Fibroblast of pulmonary artery (primary cell): ENCODE results near the gene ATP9A.

ENCODE experiments used
- DNase-seq: peaks from one replicate; pipeline ENCODE4 v3.0.0-alpha.2; 2010; ENCODE audit warnings: low read depth
- H3K4me3 ChIP-seq: replicated peaks from 2 replicates; pipeline ENCODE4 v1.5.1; 2011; ENCODE audit warnings: low read depth, mild to moderate bottlenecking, control low read depth, low read length, moderate library complexity
- CTCF ChIP-seq: IDR thresholded peaks from 2 replicates; pipeline ENCODE4 v1.5.1; 2011; ENCODE audit warnings: mild to moderate bottlenecking, control low read depth, low read length, inconsistent platforms; ENCODE audit errors: missing control alignments

ATP9A gene

GRCh38 chr20:51711426-51711825 lies 56.8 kb downstream of the ATP9A start:
- no peak overlapping the region for H3K4me3 ChIP-seq
- no peak for TF ChIP-seq CTCF
- no peak for DNase-seq

GRCh38 chr20:51710361-51710894 lies 57.8 kb downstream of the ATP9A start:
- TF ChIP-seq CTCF, result no peak
- no peak overlapping the region for H3K4me3 ChIP-seq

GRCh38 chr20:51705400-51705799 lies 62.8 kb downstream of the ATP9A start:
- no peak for TF ChIP-seq CTCF
- no peak overlapping the region for H3K4me3 ChIP-seq
- DNase-seq, result no peak

More at GRCh38 chr20:51710361-51710894, 57.8 kb downstream of the ATP9A start:
- no peak for DNase-seq

- no peak overlapping the region for H3K4me3 ChIP-seq
- no peak for DNase-seq
- TF ChIP-seq CTCF, result no peak
Observed at GRCh38 chr20:51703400-51704287, 64.5 kb downstream of the ATP9A start.

- TF ChIP-seq CTCF, result no peak
- DNase-seq, result no peak
- H3K4me3 ChIP-seq, result no peak overlapping the region
Observed at GRCh38 chr20:51702556-51702955, 65.6 kb downstream of the ATP9A start.

- peak; percentile 80 for TF ChIP-seq CTCF
- no peak overlapping the region for H3K4me3 ChIP-seq
- peak; percentile 65 for DNase-seq
Observed at GRCh38 chr20:51700809-51701285, 67.3 kb downstream of the ATP9A start.

- TF ChIP-seq CTCF, result no peak
- no peak overlapping the region for H3K4me3 ChIP-seq
- no peak for DNase-seq
Observed at GRCh38 chr20:51698252-51698651, 69.9 kb downstream of the ATP9A start.
